GM18511 (cell line): ENCODE measurements around the gene ZBTB1.
"Not testable (repeated sequence)": the region's sequence is repeated elsewhere in the genome, so short reads cannot be mapped to it uniquely, and the experiment has no call there.

Source experiments
- ATAC-seq: cut with Tn5 transposase; IDR thresholded peaks from one replicate; pipeline ENCODE4 v1.9.1; 2021; ENCODE audit warnings: mild to moderate bottlenecking, moderate library complexity; ENCODE audit not compliant: unreplicated experiment

The ZBTB1 gene

GRCh38 chr14:64563696-64564095, 59.1 kb downstream of the ZBTB1 start:
- no peak for ATAC-seq

GRCh38 chr14:64566651-64567122, 62.1 kb downstream of the ZBTB1 start:
- ATAC-seq = no peak

GRCh38 chr14:64569138-64569631, 64.6 kb downstream of the ZBTB1 start:
- ATAC-seq = no peak

- not testable (repeated sequence) for ATAC-seq
Observed at GRCh38 chr14:64569646-64570045, 65.1 kb downstream of the ZBTB1 start.

- ATAC-seq = no peak
Observed at GRCh38 chr14:64572386-64573104, 68.0 kb downstream of the ZBTB1 start.

GRCh38 chr14:64573109-64573508, 68.5 kb downstream of the ZBTB1 start:
- ATAC-seq = no peak
